HG02642 (cell line): ENCODE results near the gene MAIP1.

Experiments used
- ATAC-seq: cut with Tn5 transposase; IDR thresholded peaks from one replicate; pipeline ENCODE4 v1.9.1; 2021; ENCODE audit warnings: mild to moderate bottlenecking; ENCODE audit not compliant: unreplicated experiment, poor library complexity

The MAIP1 gene

GRCh38 chr2:199985625-199986207, 30.3 kb downstream of the MAIP1 start:
- peak; percentile 82 for ATAC-seq

GRCh38 chr2:199987586-199987985, 32.2 kb downstream of the MAIP1 start:
- no peak for ATAC-seq

- ATAC-seq = no peak
Observed at GRCh38 chr2:199988151-199988550, 32.8 kb downstream of the MAIP1 start.

GRCh38 chr2:199989822-199990221, 34.4 kb downstream of the MAIP1 start:
- no peak for ATAC-seq

GRCh38 chr2:199991691-199992090, 36.3 kb downstream of the MAIP1 start:
- ATAC-seq = no peak

- no peak for ATAC-seq
Observed at GRCh38 chr2:199992296-199992695, 36.9 kb downstream of the MAIP1 start.

- no peak for ATAC-seq
Observed at GRCh38 chr2:199994371-199994770, 39.0 kb downstream of the MAIP1 start.

- ATAC-seq = no peak
Observed at GRCh38 chr2:199994896-199995295, 39.5 kb downstream of the MAIP1 start.

GRCh38 chr2:199997296-199997695, 41.9 kb downstream of the MAIP1 start:
- no peak for ATAC-seq

- ATAC-seq = no peak
Observed at GRCh38 chr2:199999166-199999565, 43.8 kb downstream of the MAIP1 start.

- ATAC-seq = no peak
Observed at GRCh38 chr2:200000444-200001163, 45.2 kb downstream of the MAIP1 start.

- ATAC-seq = no peak
Observed at GRCh38 chr2:200003444-200003843, 48.1 kb downstream of the MAIP1 start.

GRCh38 chr2:200005675-200006074, 50.3 kb downstream of the MAIP1 start:
- ATAC-seq = no peak

- ATAC-seq = no peak
Observed at GRCh38 chr2:200007306-200007705, 51.9 kb downstream of the MAIP1 start.

GRCh38 chr2:200012401-200012800, 57.0 kb downstream of the MAIP1 start:
- ATAC-seq = no peak
